Neural crest cell (in vitro differentiated cells): ENCODE results near the gene MMP24. TPM values are rescaled to one million over a fixed set of nuclear protein-coding genes. Genes with fewer than 3 reads are reported as not detected.

ENCODE experiments used
- DNase-seq: peaks from one replicate; pipeline ENCODE4 v3.0.0; 2021; ENCODE audit warnings: low read depth, mixed read lengths, low spot score
- H3K27ac Mint-ChIP-seq: one replicate; pipeline ENCODE4 v1.8.0; 2021; ENCODE audit warnings: mild to moderate bottlenecking, mixed read lengths; ENCODE audit not compliant: unreplicated experiment
- H3K27me3 Mint-ChIP-seq: 2 replicates; pipeline ENCODE4 v1.8.0; 2021; ENCODE audit warnings: low read depth, mild to moderate bottlenecking, mixed read lengths
- H3K36me3 Mint-ChIP-seq: 2 replicates; pipeline ENCODE4 v1.8.0; 2021; ENCODE audit warnings: low read depth, mild to moderate bottlenecking, mixed read lengths
- H3K4me1 Mint-ChIP-seq: 2 replicates; pipeline ENCODE4 v1.8.0; 2021; ENCODE audit warnings: mixed read lengths
- H3K4me3 Mint-ChIP-seq: one replicate; pipeline ENCODE4 v1.8.0; 2021; ENCODE audit warnings: mild to moderate bottlenecking, mixed read lengths
- H3K9me3 Mint-ChIP-seq: 2 replicates; pipeline ENCODE4 v1.8.0; 2021; ENCODE audit warnings: mixed read lengths
- total RNA-seq: library from RNA; stranded (reverse); gene quantifications from 2 replicates; pipeline ENCODE4 v1.2.1, GENCODE V29; 2021
- TF ChIP-seq, protein P1 (sequence below): fragments of 200-600 bp; sonication (generic); conservative IDR thresholded peaks from 2 replicates; pipeline ENCODE4 v1.5.0; 2021; ENCODE audit warnings: antibody characterized with exemption, mild to moderate bottlenecking

The MMP24 gene
- total RNA-seq, 1 donor from 2014 or later, result 2.9 TPM

DNA sequence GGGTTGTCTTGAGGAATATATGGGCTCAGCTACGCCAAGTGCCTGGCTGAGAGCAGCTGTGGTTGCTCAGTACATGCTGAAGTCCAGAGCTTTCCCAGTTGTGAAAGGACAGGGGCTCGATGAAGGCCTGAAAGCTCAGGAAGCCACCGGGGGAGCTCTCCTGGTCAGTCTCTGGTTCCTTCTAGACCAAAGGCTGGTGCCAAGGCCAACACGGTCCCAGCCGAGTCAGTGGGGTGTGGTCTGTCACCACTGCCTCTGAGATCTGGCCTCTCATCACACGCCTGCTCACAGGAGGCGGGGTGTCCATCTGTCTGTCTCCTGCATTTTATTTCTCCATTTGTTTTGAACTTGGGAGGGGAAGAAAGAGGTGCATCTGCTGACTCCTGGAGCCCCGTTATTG is 70.7 kb downstream of the MMP24 start:
- Mint-ChIP-seq H3K9me3 (no peaks in the 10 kb centered on the region), H3K27ac (no peak overlapping the region), H3K27me3 (peaks cover 6% of the 10 kb centered on the region), H3K4me1 (no peaks in the 10 kb centered on the region), H3K4me3 (no peak overlapping the region), H3K36me3 (no peaks in the 10 kb centered on the region)
- TF ChIP-seq, protein P1, sequence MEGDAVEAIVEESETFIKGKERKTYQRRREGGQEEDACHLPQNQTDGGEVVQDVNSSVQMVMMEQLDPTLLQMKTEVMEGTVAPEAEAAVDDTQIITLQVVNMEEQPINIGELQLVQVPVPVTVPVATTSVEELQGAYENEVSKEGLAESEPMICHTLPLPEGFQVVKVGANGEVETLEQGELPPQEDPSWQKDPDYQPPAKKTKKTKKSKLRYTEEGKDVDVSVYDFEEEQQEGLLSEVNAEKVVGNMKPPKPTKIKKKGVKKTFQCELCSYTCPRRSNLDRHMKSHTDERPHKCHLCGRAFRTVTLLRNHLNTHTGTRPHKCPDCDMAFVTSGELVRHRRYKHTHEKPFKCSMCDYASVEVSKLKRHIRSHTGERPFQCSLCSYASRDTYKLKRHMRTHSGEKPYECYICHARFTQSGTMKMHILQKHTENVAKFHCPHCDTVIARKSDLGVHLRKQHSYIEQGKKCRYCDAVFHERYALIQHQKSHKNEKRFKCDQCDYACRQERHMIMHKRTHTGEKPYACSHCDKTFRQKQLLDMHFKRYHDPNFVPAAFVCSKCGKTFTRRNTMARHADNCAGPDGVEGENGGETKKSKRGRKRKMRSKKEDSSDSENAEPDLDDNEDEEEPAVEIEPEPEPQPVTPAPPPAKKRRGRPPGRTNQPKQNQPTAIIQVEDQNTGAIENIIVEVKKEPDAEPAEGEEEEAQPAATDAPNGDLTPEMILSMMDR, result no peak
- DNase-seq, result no peak

DNA sequence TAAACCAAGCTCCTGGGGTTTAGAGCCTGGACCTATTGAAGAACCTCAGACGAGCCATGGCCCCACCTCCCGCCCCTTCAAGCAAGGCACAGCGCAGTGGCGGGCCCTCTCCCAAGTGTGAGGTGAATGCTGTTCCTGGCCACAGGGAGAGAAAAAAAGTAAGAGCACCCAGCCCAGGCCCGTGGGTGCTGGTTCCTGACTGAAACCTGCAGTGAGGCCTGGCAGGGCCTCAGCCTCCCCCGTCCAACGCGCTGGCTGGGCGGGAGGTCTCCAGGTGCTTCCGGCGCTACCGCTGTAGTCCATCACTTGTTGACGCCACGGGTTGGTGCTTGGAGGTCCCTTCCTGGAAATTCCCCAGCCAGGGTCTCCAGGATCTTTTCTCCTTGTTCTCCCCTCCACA is 71.2 kb downstream of the MMP24 start:
- Mint-ChIP-seq H3K4me3 (no peak overlapping the region), H3K36me3 (no peaks in the 10 kb centered on the region)

DNA sequence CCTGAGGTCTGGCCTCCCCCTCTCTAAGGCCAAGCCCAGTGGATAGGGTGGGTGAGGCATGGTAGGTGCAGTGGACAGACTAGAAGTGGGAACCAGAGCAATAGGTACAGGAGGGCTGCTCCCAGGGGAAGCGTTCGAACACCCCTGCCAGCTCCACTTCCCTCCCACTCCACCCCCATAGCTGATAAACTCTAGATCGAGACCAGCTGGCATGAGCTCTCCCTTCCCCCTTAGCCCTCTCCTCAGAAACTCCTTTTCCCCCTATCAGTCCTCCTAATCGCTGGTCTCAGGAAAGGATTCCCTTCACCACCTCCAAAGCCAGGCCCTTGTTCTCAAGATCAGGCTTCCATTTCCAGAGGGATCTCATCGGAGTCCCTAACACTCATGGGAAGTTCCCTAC is 71.8 kb downstream of the MMP24 start:
- no peak overlapping the region for H3K4me3 Mint-ChIP-seq
- no peaks in the 10 kb centered on the region for H3K4me1 Mint-ChIP-seq
- no peak overlapping the region for H3K27ac Mint-ChIP-seq
- H3K27me3 Mint-ChIP-seq, result peaks cover 6% of the 10 kb centered on the region
- DNase-seq, result no peak
- H3K9me3 Mint-ChIP-seq, result no peaks in the 10 kb centered on the region
- no peaks in the 10 kb centered on the region for H3K36me3 Mint-ChIP-seq
- TF ChIP-seq, protein P1, result no peak

More for the DNA sequence above, 71.2 kb downstream of the MMP24 start:
- H3K27ac Mint-ChIP-seq, result no peak overlapping the region
- DNase-seq, result no peak
- peaks cover 6% of the 10 kb centered on the region for H3K27me3 Mint-ChIP-seq
- H3K9me3 Mint-ChIP-seq, result no peaks in the 10 kb centered on the region
- no peaks in the 10 kb centered on the region for H3K4me1 Mint-ChIP-seq
- TF ChIP-seq, protein P1, result no peak

DNA sequence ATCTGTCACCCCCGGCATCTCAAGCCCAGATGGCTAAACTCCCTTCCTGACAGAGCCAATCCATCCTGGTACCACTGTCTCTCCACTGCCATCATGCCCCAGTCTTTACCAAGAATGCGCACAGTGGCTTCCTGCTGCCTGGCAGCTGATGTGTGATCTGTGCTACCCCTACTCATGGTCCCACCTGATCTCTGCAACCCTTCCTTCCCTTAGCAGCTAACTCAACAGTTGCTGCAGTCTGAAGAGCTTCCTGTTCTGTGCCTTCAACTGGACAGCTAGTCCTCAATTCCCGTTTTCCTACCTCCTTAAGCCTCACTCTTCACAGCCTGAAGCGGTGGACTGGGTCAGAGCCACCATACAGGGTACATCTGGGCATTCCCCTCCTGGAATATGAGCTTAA is 73.3 kb downstream of the MMP24 start:
- TF ChIP-seq, protein P1, result no peak
- Mint-ChIP-seq H3K4me3 (no peak overlapping the region), H3K27me3 (peaks cover 6% of the 10 kb centered on the region), H3K27ac (peak overlapping the region; percentile 74), H3K9me3 (no peaks in the 10 kb centered on the region), H3K4me1 (peaks cover 5% of the 10 kb centered on the region), H3K36me3 (no peaks in the 10 kb centered on the region)
- DNase-seq, result no peak

DNA sequence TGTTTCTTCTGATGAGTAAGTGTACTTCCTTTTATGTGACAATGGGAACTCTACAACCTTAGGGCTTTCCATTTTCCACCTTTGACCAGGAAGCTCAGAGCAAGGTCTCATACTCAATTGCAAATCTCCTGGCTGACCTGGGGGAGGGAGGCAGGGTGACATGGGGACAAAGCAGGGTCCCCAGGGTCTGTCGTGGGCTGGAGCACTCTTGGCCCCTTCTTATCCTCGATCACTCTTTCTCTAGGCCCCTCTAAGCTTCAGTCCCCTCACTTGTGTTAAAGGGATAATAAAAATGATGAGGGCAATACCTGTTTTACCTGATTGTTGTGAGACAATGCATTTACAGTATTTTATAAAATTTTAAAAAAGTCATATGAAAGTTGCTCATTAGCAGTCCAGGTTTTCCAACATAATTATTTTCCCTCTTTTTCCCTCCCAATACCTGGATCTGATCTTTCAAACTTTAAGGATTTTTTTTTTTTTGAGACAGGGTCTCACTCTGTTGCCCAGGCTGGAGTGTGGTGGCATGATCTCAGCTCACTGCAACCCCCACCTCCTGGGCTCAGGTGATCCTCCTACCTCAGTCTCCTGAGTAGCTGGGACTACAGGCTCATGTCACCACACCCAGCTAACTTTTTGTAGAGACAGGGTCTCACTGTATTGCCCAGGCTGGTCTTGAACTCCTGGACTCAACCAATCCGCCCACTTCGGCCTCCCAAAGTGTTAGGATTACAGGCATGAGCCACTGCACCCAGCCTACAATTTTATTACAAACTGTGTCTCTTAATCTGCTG is 74.2 kb downstream of the MMP24 start:
- no peaks in the 10 kb centered on the region for H3K36me3 Mint-ChIP-seq
- no peak for DNase-seq
- TF ChIP-seq, protein P1, result no peak
- H3K9me3 Mint-ChIP-seq, result no peaks in the 10 kb centered on the region
- H3K4me1 Mint-ChIP-seq, result peaks cover 9% of the 10 kb centered on the region
- H3K27ac Mint-ChIP-seq, result no peak overlapping the region
- no peak overlapping the region for H3K4me3 Mint-ChIP-seq
- H3K27me3 Mint-ChIP-seq, result peaks cover 1% of the 10 kb centered on the region
